ENCODE measurements around the gene ZXDC.

The ZXDC gene

GRCh38 chr3:126450219-126450618 is 25.5 kb downstream of the ZXDC start:
- no peak for DNase-seq

- no peak for DNase-seq
Observed at GRCh38 chr3:126449621-126450051, 26.1 kb downstream of the ZXDC start.

GRCh38 chr3:126448893-126449180 is 26.9 kb downstream of the ZXDC start:
- DNase-seq, result no peak

- no peak for DNase-seq
Observed at GRCh38 chr3:126448136-126448892, 27.4 kb downstream of the ZXDC start.

- DNase-seq, result no peak
Observed at GRCh38 chr3:126447456-126448106, 28.1 kb downstream of the ZXDC start.

GRCh38 chr3:126446791-126447190 is 28.9 kb downstream of the ZXDC start:
- no peak for DNase-seq

- no peak for DNase-seq
Observed at GRCh38 chr3:126446301-126446700, 29.4 kb downstream of the ZXDC start.

- no peak for DNase-seq
Observed at GRCh38 chr3:126445506-126445905, 30.2 kb downstream of the ZXDC start.

GRCh38 chr3:126442856-126443242 is 32.8 kb downstream of the ZXDC start:
- DNase-seq, result no peak

- no peak for DNase-seq
Observed at GRCh38 chr3:126442094-126442855, 33.4 kb downstream of the ZXDC start.

- DNase-seq, result no peak
Observed at GRCh38 chr3:126441256-126441880, 34.3 kb downstream of the ZXDC start.

- no peak for DNase-seq
Observed at GRCh38 chr3:126440709-126440995, 35.0 kb downstream of the ZXDC start.

GRCh38 chr3:126439968-126440708 is 35.6 kb downstream of the ZXDC start:
- no peak for DNase-seq

- no peak for DNase-seq
Observed at GRCh38 chr3:126439346-126439967, 36.2 kb downstream of the ZXDC start.

- DNase-seq, result no peak
Observed at GRCh38 chr3:126438746-126439145, 36.9 kb downstream of the ZXDC start.

- no peak for DNase-seq
Observed at GRCh38 chr3:126438186-126438585, 37.5 kb downstream of the ZXDC start.

- no peak for DNase-seq
Observed at GRCh38 chr3:126436826-126437717, 38.6 kb downstream of the ZXDC start.

- DNase-seq, result no peak
Observed at GRCh38 chr3:126435456-126436315, 40.0 kb downstream of the ZXDC start.

- DNase-seq, result no peak
Observed at GRCh38 chr3:126434931-126435411, 40.7 kb downstream of the ZXDC start.

- DNase-seq, result no peak
Observed at GRCh38 chr3:126434264-126434590, 41.5 kb downstream of the ZXDC start.
